T-helper 1 cell treated with Interleukin-12 subunit alpha and Interleukin-12 subunit beta and Interleukin-4 antibody, amounts not matched to agents 30 μg/mL and 1 μg/mL, for 36 hours (primary cell): ENCODE data around the gene EPHA4.

ENCODE experiments used
- H3K27ac Mint-ChIP-seq: one replicate; pipeline ENCODE4 v1.8.0; 2021; ENCODE audit warnings: mild to moderate bottlenecking, mixed read lengths
- H3K27me3 Mint-ChIP-seq: one replicate; pipeline ENCODE4 v1.8.0; 2021; ENCODE audit warnings: low read depth, mixed read lengths
- H3K36me3 Mint-ChIP-seq: one replicate; pipeline ENCODE4 v1.8.0; 2021; ENCODE audit warnings: low read depth, mixed read lengths
- H3K4me1 Mint-ChIP-seq: one replicate; pipeline ENCODE4 v1.8.0; 2021; ENCODE audit warnings: low read depth, mixed read lengths
- H3K4me3 Mint-ChIP-seq: one replicate; pipeline ENCODE4 v1.8.0; 2021; ENCODE audit warnings: mild to moderate bottlenecking, moderate library complexity, mixed read lengths
- H3K9me3 Mint-ChIP-seq: one replicate; pipeline ENCODE4 v1.8.0; 2021; ENCODE audit warnings: mixed read lengths

The EPHA4 gene

GRCh38 chr2:221397187-221397586 lies 174.9 kb downstream of the EPHA4 start:
- Mint-ChIP-seq H3K36me3 (no peaks in the 10 kb centered on the region), H3K4me3 (no peak overlapping the region), H3K27me3 (peaks cover under 1% of the 10 kb centered on the region), H3K9me3 (no peaks in the 10 kb centered on the region), H3K27ac (no peak overlapping the region), H3K4me1 (no peaks in the 10 kb centered on the region)

DNA sequence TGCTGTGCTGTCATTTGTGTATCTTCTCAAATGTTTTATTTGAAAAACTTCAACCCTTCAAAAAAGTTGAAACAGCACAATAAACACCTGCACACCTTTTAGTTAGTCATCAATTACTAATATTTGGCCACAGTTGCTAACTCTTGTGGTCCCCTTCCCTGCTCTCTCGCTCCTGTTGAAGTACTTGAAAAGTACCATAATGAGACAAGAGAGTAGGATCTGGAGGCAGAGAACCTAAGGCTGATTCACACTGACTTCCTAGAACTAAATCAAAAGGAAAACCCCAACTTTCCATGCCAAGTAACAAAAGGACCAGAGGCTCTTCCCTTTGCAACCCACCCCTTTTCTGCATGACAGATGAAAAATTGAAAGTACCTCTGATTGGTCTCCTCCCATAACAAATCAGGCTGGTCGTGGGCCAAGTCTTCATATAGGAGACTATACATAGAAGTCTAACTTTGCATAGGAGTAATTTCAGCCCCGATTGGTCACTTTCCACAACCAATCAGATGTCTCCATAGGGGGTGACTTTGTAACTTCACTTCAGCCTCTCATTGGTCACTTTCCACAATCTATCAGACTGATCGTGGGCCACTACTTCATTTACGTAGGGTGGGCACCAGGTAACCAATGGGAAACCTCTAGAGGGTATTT lies 179.7 kb downstream of the EPHA4 start:
- Mint-ChIP-seq H3K36me3 (no peaks in the 10 kb centered on the region), H3K27ac (no peak overlapping the region), H3K4me1 (no peaks in the 10 kb centered on the region), H3K9me3 (no peaks in the 10 kb centered on the region), H3K4me3 (no peak overlapping the region), H3K27me3 (peaks cover 20% of the 10 kb centered on the region)

- Mint-ChIP-seq H3K9me3 (no peaks in the 10 kb centered on the region), H3K27me3 (peaks cover 22% of the 10 kb centered on the region), H3K36me3 (no peaks in the 10 kb centered on the region), H3K4me1 (no peaks in the 10 kb centered on the region), H3K27ac (no peak overlapping the region), H3K4me3 (no peak overlapping the region)
Observed at GRCh38 chr2:221390878-221391277, 181.2 kb downstream of the EPHA4 start.

DNA sequence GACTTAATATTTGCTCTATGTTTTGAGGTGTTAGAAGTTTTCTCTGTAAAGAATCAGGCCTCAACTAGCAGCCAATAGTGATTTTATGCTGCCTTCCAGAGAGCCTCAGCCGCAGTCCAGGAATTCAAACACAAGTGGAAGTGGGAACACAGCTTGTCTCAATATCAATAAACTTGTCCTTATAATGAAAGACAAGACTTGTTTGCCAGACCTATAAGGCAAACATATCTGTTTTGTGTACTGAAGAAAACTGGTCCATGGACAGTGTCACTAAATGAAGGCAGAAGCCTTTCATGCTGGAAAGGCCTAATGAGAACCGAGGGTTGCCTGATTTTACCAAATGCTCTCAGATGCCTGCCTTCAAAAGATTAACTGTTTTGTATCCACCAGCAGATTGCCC lies 182.2 kb downstream of the EPHA4 start:
- H3K4me3 Mint-ChIP-seq: no peak overlapping the region
- H3K4me1 Mint-ChIP-seq: no peaks in the 10 kb centered on the region
- peaks cover 26% of the 10 kb centered on the region for H3K27me3 Mint-ChIP-seq
- H3K9me3 Mint-ChIP-seq: no peaks in the 10 kb centered on the region
- H3K36me3 Mint-ChIP-seq: no peaks in the 10 kb centered on the region
- H3K27ac Mint-ChIP-seq: no peak overlapping the region

DNA sequence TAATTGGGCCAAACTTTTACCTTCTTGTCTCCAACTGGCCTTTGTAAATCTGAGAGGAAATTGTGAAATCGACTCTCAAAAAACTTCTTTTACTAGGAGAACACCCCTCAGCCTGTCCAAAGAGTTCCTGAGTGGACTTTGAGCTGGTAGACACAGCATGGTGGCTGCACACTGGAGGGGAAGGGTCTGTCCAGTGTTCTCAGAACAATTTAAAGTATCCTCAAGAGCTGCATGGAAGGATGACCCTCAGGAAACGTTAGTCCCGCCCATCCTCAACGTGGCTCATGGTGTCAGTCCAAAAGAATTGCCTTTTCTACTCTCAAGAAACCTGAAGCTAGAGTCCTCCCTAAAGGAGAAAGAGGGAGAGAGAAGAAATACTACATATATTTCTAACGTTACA lies 182.7 kb downstream of the EPHA4 start:
- peaks cover 26% of the 10 kb centered on the region for H3K27me3 Mint-ChIP-seq
- no peak overlapping the region for H3K4me3 Mint-ChIP-seq
- no peaks in the 10 kb centered on the region for H3K36me3 Mint-ChIP-seq
- no peaks in the 10 kb centered on the region for H3K4me1 Mint-ChIP-seq
- H3K27ac Mint-ChIP-seq: no peak overlapping the region
- H3K9me3 Mint-ChIP-seq: no peaks in the 10 kb centered on the region

- H3K27me3 Mint-ChIP-seq: peaks cover 26% of the 10 kb centered on the region
- H3K4me3 Mint-ChIP-seq: no peak overlapping the region
- H3K27ac Mint-ChIP-seq: no peak overlapping the region
- no peaks in the 10 kb centered on the region for H3K9me3 Mint-ChIP-seq
- H3K4me1 Mint-ChIP-seq: no peaks in the 10 kb centered on the region
- no peaks in the 10 kb centered on the region for H3K36me3 Mint-ChIP-seq
Observed at GRCh38 chr2:221388891-221389290, 183.2 kb downstream of the EPHA4 start.

DNA sequence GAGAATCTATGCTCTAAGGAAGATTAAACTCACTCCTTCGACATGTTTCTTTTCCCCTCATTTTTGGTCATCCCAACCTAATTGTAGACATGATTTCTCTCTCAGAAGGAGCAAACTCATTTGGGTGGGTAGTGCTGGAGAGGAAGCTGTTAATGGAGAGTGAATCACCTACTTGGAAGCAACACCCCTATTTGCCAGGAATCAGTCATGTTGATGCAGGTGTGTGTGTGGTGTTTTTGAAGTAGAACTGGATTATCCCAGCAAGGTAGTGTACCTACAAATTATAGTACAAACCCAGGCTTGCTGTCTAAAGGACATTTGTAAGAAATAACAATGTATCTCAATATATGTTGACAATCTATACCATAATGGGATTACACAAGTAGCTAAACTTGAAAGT lies 186.4 kb downstream of the EPHA4 start:
- Mint-ChIP-seq H3K27me3 (peaks cover 18% of the 10 kb centered on the region), H3K9me3 (no peaks in the 10 kb centered on the region), H3K27ac (no peak overlapping the region), H3K4me3 (no peak overlapping the region), H3K4me1 (no peaks in the 10 kb centered on the region), H3K36me3 (no peaks in the 10 kb centered on the region)

GRCh38 chr2:221381928-221382488 lies 190.1 kb downstream of the EPHA4 start:
- Mint-ChIP-seq H3K4me1 (no peaks in the 10 kb centered on the region), H3K4me3 (no peak overlapping the region), H3K27ac (no peak overlapping the region), H3K27me3 (peaks cover 6% of the 10 kb centered on the region), H3K36me3 (no peaks in the 10 kb centered on the region), H3K9me3 (no peaks in the 10 kb centered on the region)

DNA sequence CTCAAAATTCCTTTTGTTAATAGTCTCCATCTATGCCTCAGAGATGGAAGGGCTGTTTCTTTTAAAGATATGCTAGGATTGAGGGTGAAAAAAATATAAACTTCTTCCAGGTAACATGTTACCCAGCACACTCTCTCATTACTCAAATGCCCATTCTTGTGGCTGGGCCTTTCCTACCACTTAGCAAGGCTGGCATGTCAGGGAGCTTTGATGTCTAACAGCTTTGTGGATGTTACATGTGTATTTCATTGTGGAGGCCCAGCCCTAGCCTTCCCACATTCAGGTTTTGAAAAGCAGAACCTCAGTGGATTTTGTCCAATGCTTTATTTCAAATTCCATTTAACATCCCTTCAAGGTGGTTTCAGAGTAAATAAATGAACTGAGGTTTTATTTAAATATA lies 191.4 kb downstream of the EPHA4 start:
- H3K4me1 Mint-ChIP-seq: no peaks in the 10 kb centered on the region

GRCh38 chr2:221380062-221380461 lies 192.0 kb downstream of the EPHA4 start:
- Mint-ChIP-seq H3K27me3 (no peaks in the 10 kb centered on the region), H3K27ac (no peak overlapping the region), H3K36me3 (no peaks in the 10 kb centered on the region), H3K4me1 (no peaks in the 10 kb centered on the region), H3K9me3 (no peaks in the 10 kb centered on the region), H3K4me3 (no peak overlapping the region)

More for the DNA sequence above, 191.4 kb downstream of the EPHA4 start:
- Mint-ChIP-seq H3K27ac (no peak overlapping the region), H3K4me3 (no peak overlapping the region), H3K9me3 (no peaks in the 10 kb centered on the region), H3K36me3 (no peaks in the 10 kb centered on the region), H3K27me3 (peaks cover 2% of the 10 kb centered on the region)

DNA sequence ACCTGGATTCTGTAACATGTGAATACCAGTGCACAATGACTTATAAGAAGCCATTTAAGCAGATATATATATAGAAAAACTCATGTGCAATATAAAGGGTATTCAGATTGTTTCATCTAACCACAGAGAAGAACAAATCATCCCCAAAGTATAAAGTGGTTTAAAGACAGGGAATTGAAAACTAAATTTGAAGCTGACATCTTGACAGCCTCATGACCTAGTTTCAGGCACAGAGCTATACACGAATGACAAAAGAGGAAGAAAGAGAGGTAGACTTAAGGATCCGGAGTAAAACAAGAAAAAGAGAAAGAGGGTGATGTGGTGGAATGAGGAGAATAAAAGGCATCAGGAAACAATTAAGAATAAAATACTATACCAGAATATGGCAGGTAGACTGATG lies 194.5 kb downstream of the EPHA4 start:
- Mint-ChIP-seq H3K27me3 (peaks cover 6% of the 10 kb centered on the region), H3K4me1 (no peaks in the 10 kb centered on the region)

DNA sequence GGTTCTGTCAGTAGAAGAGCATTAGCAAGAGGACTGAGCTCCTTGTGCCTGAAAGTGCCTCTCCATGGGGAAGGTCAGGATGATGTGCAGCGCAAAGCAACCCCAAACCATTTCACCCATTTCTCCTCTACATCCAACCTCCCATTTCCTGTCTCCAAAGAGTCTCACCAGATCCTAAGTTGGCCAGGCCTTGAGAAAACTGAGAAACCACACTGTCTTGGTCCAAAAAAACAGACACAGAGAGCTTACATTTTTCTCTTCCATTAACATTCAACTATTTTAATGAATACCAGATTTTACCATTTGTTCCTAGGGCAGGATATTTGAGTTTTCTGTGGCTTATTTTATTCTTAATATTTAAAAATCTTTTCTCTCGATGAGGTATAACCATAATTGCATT lies 195.0 kb downstream of the EPHA4 start:
- peaks cover 6% of the 10 kb centered on the region for H3K27me3 Mint-ChIP-seq
- no peak overlapping the region for H3K27ac Mint-ChIP-seq
- no peaks in the 10 kb centered on the region for H3K36me3 Mint-ChIP-seq
- no peak overlapping the region for H3K4me3 Mint-ChIP-seq
- H3K4me1 Mint-ChIP-seq: no peaks in the 10 kb centered on the region
- no peaks in the 10 kb centered on the region for H3K9me3 Mint-ChIP-seq

More for the DNA sequence above, 194.5 kb downstream of the EPHA4 start:
- no peaks in the 10 kb centered on the region for H3K36me3 Mint-ChIP-seq
- H3K27ac Mint-ChIP-seq: no peak overlapping the region
- H3K4me3 Mint-ChIP-seq: no peak overlapping the region
- H3K9me3 Mint-ChIP-seq: no peaks in the 10 kb centered on the region

DNA sequence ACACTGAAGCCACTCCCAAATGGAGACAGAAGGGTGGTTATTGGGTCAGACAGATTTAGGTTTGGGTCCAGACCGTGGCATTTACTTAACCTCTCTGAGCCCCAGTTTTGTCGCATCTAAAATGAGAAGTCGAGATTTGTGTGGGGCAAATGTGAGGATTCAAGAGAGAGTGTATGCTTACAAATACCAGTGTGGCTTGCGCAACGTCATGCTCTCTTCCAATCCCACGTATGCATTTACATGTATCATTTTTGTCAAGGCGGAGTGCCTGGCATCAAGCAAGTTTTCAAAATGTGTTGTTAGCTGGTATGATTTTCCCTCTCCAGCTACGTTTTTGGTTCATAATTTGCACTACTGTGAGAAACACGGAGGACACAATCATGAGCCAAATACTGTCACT lies 197.9 kb downstream of the EPHA4 start:
- H3K4me3 Mint-ChIP-seq: no peak overlapping the region
- peaks cover 8% of the 10 kb centered on the region for H3K27me3 Mint-ChIP-seq
- no peaks in the 10 kb centered on the region for H3K36me3 Mint-ChIP-seq
- no peaks in the 10 kb centered on the region for H3K9me3 Mint-ChIP-seq
- no peaks in the 10 kb centered on the region for H3K4me1 Mint-ChIP-seq
- H3K27ac Mint-ChIP-seq: no peak overlapping the region

DNA sequence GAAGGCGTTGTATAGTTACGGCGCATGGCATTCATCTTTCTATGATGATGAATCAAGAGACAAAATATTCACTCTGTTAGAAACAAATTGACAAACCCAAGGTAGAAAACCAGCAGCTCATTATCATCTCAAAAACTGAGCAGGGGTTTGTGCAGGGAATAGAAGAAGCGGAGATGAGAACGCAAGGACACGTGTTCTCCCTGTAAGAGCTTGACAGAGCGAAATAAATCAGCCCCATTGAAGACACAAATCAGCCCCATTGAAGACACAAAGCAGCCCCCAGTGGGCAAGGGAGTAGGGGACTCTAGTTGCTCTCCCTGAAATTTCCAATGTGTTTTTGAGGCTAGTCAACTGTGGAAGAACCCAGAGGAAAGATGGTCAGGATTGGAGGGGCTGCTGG lies 199.2 kb downstream of the EPHA4 start:
- H3K27me3 Mint-ChIP-seq: peaks cover 12% of the 10 kb centered on the region
- H3K4me1 Mint-ChIP-seq: no peaks in the 10 kb centered on the region
- no peaks in the 10 kb centered on the region for H3K36me3 Mint-ChIP-seq
- no peak overlapping the region for H3K27ac Mint-ChIP-seq
- no peaks in the 10 kb centered on the region for H3K9me3 Mint-ChIP-seq
- no peak overlapping the region for H3K4me3 Mint-ChIP-seq

- Mint-ChIP-seq H3K27ac (no peak overlapping the region), H3K4me1 (no peaks in the 10 kb centered on the region), H3K36me3 (no peaks in the 10 kb centered on the region), H3K9me3 (no peaks in the 10 kb centered on the region), H3K4me3 (no peak overlapping the region), H3K27me3 (peaks cover 12% of the 10 kb centered on the region)
Observed at GRCh38 chr2:221372159-221372884, 199.8 kb downstream of the EPHA4 start.
